ENCODE data around the gene TBC1D22A. TPM values are rescaled to one million over a fixed set of nuclear protein-coding genes. Genes with fewer than 3 reads are reported as not detected.

The TBC1D22A gene
- total and polyA plus RNA-seq, 9 of the 15 experiments (the other 6 are each of a cell fraction or from before 2014, with no cell fraction given) = 0.20 to 11.5 (median 5.2) TPM

GRCh38 chr22:46861468-46862367 is 99.3 kb downstream of the TBC1D22A start:
- POLR2A ChIA-PET = no interaction called here
- intact Hi-C loops (cut with micrococcal nuclease) (no loop called here), in situ Hi-C loops (cut with MboI) (no loop called here)
- Histone ChIP-seq H3K9ac (ENCODE audit: insufficient read depth in 1 of 2, low read depth in 2 of 2, low read length in 2 of 2) (no peak overlapping the region), H3K36me3 (ENCODE audit: control insufficient read depth, insufficient read depth, low read length) (no peaks in the 10 kb centered on the region), H3K4me2 (ENCODE audit: insufficient read depth, low read length) (no peak overlapping the region), H3K4me1 (replicated peaks in 1 of 2; ENCODE audit: control insufficient read depth in 2 of 2, insufficient read depth in 2 of 2, low read length in 2 of 2) (no peaks in the 10 kb centered on the region; a peak in 2 of 5 replicates), H3K79me2 (ENCODE audit: control insufficient read depth, insufficient read depth, low read length) (no peaks in the 10 kb centered on the region), H3K4me3 (no peak overlapping the region), H3K9me3 (replicated peaks; ENCODE audit: control insufficient read depth, insufficient read depth, low read depth, low read length) (no peaks in the 10 kb centered on the region), H3K9me1 (ENCODE audit: control insufficient read depth, insufficient read depth, low read length) (no peaks in the 10 kb centered on the region), H3K27me3 (ENCODE audit: control insufficient read depth in 2 of 2, insufficient read depth in 2 of 2, low read length in 2 of 2) (no peaks in the 10 kb centered on the region), H2AFZ (ENCODE audit: low read depth, low read length) (no peak overlapping the region), H3K27ac (ENCODE audit: extremely low read depth, low read depth, low read length) (no peak overlapping the region), H4K20me1 (replicated peaks; ENCODE audit: control insufficient read depth, insufficient read depth, low read length) (no peaks in the 10 kb centered on the region)
- DNase-seq (ENCODE audit: extremely low read depth in 1 of 4, low spot score in 3 of 4) (no peak), ATAC-seq (no peak), FAIRE-seq (no peak)
- 0 out of 2 replicates have a peak, but pooled peaks have one; percentile 39 for TF ChIP-seq ZKSCAN1 (IDR thresholded peaks at IDR 0.05; ENCODE audit: low read depth, low read length)
- TF ChIP-seq CCAR2 (IDR thresholded peaks at IDR 0.05; ENCODE audit: low read depth, low read length) = no peak
- 80% methylated on average over 10 of the region's 16 CpGs for WGBS (ENCODE audit: insufficient coverage, low coverage, missing lambda C conversion rate)
- no TSS peak for BruUV-seq (replicated peaks)
- CTCF ChIA-PET (ENCODE audit: low intra/inter-chr PET ratio) = no interaction called here

- ChIA-PET CTCF (ENCODE audit: low intra/inter-chr PET ratio) (no interaction called here), POLR2A (no interaction called here)
- no peak overlapping the region for H3K9ac ChIP-seq (ENCODE audit: insufficient read depth in 1 of 2, low read depth in 2 of 2, low read length in 2 of 2)
- H3K4me1 ChIP-seq (replicated peaks in 1 of 2; ENCODE audit: control insufficient read depth in 2 of 2, insufficient read depth in 2 of 2, low read length in 2 of 2) = no peaks in the 10 kb centered on the region; a peak in 2 of 5 replicates
- H3K4me3 ChIP-seq = no peak overlapping the region
- no peaks in the 10 kb centered on the region for H3K27me3 ChIP-seq (ENCODE audit: control insufficient read depth in 2 of 2, insufficient read depth in 2 of 2, low read length in 2 of 2)
- H3K36me3 ChIP-seq (ENCODE audit: control insufficient read depth, insufficient read depth, low read length) = no peaks in the 10 kb centered on the region
- no peak overlapping the region for H3K4me2 ChIP-seq (ENCODE audit: insufficient read depth, low read length)
- H3K9me3 ChIP-seq (replicated peaks; ENCODE audit: control insufficient read depth, insufficient read depth, low read depth, low read length) = no peaks in the 10 kb centered on the region
- WGBS (ENCODE audit: insufficient coverage, low coverage, missing lambda C conversion rate) = 83% methylated on average over 14 of the region's 17 CpGs
- BruUV-seq (replicated peaks) = no TSS peak
- in situ Hi-C loops (cut with MboI) (no loop called here), intact Hi-C loops (cut with micrococcal nuclease) (no loop called here)
- H3K9me1 ChIP-seq (ENCODE audit: control insufficient read depth, insufficient read depth, low read length) = no peaks in the 10 kb centered on the region
- ATAC-seq (no peak), FAIRE-seq (no peak), DNase-seq (ENCODE audit: extremely low read depth in 1 of 4, low spot score in 3 of 4) (no peak)
- no peak overlapping the region for H3K27ac ChIP-seq (ENCODE audit: extremely low read depth, low read depth, low read length)
- no peaks in the 10 kb centered on the region for H4K20me1 ChIP-seq (replicated peaks; ENCODE audit: control insufficient read depth, insufficient read depth, low read length)
- H3K79me2 ChIP-seq (ENCODE audit: control insufficient read depth, insufficient read depth, low read length) = no peaks in the 10 kb centered on the region
- H2AFZ ChIP-seq (ENCODE audit: low read depth, low read length) = no peak overlapping the region
- TF ChIP-seq E2F4 (CRISPR knock-in tag; IDR thresholded peaks at IDR 0.05; ENCODE audit: low read depth) (no peak), CCAR2 (IDR thresholded peaks at IDR 0.05; ENCODE audit: low read depth, low read length) (no peak), ZNF280B (CRISPR knock-in tag; IDR thresholded peaks at IDR 0.05) (no peak)
Observed at GRCh38 chr22:46862418-46863324, 100.2 kb downstream of the TBC1D22A start.

Measured in K562 (cell line).